ENCODE data around the gene PTGS1. TPM values are rescaled to one million over a fixed set of nuclear protein-coding genes. Genes with fewer than 3 reads are reported as not detected.
A peak's percentile ranks its signal among the peaks of the same experiment; 100 is the strongest.

Gene PTGS1
- polyA plus RNA-seq, 1 donor from 2014 or later = 0.17 TPM

DNA sequence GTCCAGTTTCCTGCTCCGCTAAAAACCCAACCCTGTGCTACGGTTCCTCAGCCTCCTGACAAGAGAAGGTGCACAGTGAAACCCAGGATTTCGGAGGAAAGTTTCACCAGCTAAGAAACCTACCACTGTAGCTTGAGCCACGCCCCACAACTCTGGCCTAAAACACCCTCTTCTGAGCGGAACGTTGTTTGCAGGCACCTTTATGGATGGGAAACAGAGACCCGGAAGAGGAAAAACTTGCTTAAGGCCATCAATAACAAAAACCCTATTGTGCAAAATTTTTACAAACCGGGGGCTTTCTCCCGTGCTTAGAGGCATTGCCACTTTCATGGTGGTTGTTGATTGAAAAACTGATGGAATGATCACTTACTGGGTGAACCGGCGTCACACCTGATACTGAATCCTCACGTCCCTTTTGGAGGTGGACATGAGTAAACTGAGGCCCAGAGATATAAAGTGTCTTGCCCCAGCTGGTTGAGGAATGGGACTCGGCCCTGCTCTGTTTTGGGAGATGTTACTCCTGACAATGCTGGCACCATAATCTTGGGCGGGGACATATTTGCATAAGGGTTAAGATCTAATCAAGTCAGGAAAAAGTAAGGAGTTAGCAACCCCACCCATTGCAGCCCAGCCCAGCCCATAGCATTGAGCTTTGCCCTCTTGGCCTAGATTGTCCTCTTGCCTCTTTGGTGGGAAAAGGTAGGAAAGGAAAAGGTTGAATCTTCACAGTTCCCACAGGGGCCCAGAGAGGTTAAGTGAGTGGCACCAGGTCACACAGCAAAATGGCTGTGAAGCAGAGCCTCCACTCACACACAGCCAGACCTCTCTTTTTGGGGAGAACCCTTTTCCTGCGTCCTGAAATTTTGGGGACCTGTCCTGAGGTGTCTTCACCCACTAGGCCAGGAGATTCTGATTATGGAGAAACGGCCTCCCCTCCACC is 23.2 kb upstream of the PTGS1 start:
- Histone ChIP-seq H3K27me3 (ENCODE audit: insufficient read depth, low read depth, low read length) (peaks cover 56% of the 10 kb centered on the region), H3K9ac (ENCODE audit: low read length) (no peak overlapping the region), H3K27ac (ENCODE audit: low read length) (no peak overlapping the region), H3F3A (ENCODE audit: insufficient read depth, low read length, poor library complexity, severe bottlenecking) (no peaks in the 10 kb centered on the region), H2AFZ (ENCODE audit: low read depth, low read length) (no peak overlapping the region), H3K9me2 (ENCODE audit: insufficient read depth, low read length) (no peaks in the 10 kb centered on the region), H3K4me2 (ENCODE audit: low read length) (no peak overlapping the region), H3K79me2 (replicated peaks; ENCODE audit: insufficient read depth, low read length) (no peaks in the 10 kb centered on the region), H4K20me1 (ENCODE audit: insufficient read depth) (no peaks in the 10 kb centered on the region), H3K36me3 (ENCODE audit: insufficient read depth, low read length) (no peaks in the 10 kb centered on the region), H3K4me3 (ENCODE audit: low read length) (peak overlapping the region; percentile 61), H3K9me3 (ENCODE audit: low read length) (no peaks in the 10 kb centered on the region)
- TF ChIP-seq POLR2AphosphoS5 (IDR thresholded peaks at IDR 0.05) = no peak
- no peak for TF ChIP-seq TAF1 (IDR thresholded peaks at IDR 0.05; ENCODE audit: low read depth)
- no peak for TF ChIP-seq MXI1 (conservative IDR thresholded peaks at IDR 0.05; ENCODE audit: poor library complexity, severe bottlenecking)

DNA sequence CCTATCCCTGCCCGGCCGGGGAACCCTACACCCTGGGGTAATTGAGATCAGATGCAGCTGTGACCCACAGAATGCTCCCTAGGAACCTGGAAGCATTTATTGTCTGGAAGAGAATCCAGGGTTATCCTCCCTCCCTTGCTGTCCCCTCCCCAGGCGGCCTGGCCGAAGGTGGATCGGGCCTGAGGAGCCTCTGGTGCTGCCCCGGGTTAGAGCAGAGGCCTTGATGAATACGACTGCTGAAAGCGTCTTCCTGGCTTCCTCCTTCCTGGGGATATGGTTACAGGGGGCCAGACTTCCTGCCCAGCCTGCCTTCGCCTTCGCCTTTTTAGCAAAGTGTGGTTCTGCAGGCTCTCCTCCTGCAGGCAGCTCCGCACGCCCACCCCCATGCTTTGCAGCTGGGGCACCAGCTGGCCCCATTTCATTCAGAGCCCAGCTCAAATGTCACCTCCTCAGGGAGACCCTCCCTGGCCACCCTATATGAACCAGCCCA is 22.5 kb upstream of the PTGS1 start:
- no peaks in the 10 kb centered on the region for H4K20me1 ChIP-seq (ENCODE audit: insufficient read depth)
- H3K27me3 ChIP-seq (ENCODE audit: insufficient read depth, low read depth, low read length) = peaks cover 56% of the 10 kb centered on the region
- H3K4me3 ChIP-seq (ENCODE audit: low read length) = no peak overlapping the region
- H3K36me3 ChIP-seq (ENCODE audit: insufficient read depth, low read length) = no peaks in the 10 kb centered on the region
- no peak for TF ChIP-seq EP300 (conservative IDR thresholded peaks at IDR 0.05; ENCODE audit: poor library complexity, severe bottlenecking)
- no peak for TF ChIP-seq TAF1 (IDR thresholded peaks at IDR 0.05; ENCODE audit: low read depth)
- TF ChIP-seq, protein P1, sequence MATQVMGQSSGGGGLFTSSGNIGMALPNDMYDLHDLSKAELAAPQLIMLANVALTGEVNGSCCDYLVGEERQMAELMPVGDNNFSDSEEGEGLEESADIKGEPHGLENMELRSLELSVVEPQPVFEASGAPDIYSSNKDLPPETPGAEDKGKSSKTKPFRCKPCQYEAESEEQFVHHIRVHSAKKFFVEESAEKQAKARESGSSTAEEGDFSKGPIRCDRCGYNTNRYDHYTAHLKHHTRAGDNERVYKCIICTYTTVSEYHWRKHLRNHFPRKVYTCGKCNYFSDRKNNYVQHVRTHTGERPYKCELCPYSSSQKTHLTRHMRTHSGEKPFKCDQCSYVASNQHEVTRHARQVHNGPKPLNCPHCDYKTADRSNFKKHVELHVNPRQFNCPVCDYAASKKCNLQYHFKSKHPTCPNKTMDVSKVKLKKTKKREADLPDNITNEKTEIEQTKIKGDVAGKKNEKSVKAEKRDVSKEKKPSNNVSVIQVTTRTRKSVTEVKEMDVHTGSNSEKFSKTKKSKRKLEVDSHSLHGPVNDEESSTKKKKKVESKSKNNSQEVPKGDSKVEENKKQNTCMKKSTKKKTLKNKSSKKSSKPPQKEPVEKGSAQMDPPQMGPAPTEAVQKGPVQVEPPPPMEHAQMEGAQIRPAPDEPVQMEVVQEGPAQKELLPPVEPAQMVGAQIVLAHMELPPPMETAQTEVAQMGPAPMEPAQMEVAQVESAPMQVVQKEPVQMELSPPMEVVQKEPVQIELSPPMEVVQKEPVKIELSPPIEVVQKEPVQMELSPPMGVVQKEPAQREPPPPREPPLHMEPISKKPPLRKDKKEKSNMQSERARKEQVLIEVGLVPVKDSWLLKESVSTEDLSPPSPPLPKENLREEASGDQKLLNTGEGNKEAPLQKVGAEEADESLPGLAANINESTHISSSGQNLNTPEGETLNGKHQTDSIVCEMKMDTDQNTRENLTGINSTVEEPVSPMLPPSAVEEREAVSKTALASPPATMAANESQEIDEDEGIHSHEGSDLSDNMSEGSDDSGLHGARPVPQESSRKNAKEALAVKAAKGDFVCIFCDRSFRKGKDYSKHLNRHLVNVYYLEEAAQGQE (IDR thresholded peaks at IDR 0.05; ENCODE audit: borderline replicate concordance) = no peak
- TF ChIP-seq SMC3 (conservative IDR thresholded peaks at IDR 0.05; ENCODE audit: poor library complexity) = no peak
- TF ChIP-seq RAD21 (conservative IDR thresholded peaks at IDR 0.05) = no peak
- no peak for TF ChIP-seq POLR2AphosphoS5 (IDR thresholded peaks at IDR 0.05)
- TF ChIP-seq, protein P2, sequence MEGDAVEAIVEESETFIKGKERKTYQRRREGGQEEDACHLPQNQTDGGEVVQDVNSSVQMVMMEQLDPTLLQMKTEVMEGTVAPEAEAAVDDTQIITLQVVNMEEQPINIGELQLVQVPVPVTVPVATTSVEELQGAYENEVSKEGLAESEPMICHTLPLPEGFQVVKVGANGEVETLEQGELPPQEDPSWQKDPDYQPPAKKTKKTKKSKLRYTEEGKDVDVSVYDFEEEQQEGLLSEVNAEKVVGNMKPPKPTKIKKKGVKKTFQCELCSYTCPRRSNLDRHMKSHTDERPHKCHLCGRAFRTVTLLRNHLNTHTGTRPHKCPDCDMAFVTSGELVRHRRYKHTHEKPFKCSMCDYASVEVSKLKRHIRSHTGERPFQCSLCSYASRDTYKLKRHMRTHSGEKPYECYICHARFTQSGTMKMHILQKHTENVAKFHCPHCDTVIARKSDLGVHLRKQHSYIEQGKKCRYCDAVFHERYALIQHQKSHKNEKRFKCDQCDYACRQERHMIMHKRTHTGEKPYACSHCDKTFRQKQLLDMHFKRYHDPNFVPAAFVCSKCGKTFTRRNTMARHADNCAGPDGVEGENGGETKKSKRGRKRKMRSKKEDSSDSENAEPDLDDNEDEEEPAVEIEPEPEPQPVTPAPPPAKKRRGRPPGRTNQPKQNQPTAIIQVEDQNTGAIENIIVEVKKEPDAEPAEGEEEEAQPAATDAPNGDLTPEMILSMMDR (IDR thresholded peaks at IDR 0.05; ENCODE audit: poor library complexity, severe bottlenecking) = no peak
- no peak for TF ChIP-seq MXI1 (conservative IDR thresholded peaks at IDR 0.05; ENCODE audit: poor library complexity, severe bottlenecking)
- no peak for TF ChIP-seq EZH2 (IDR thresholded peaks at IDR 0.05; ENCODE audit: borderline replicate concordance, insufficient read depth, low read length, poor library complexity, severe bottlenecking)
- H3F3A ChIP-seq (ENCODE audit: insufficient read depth, low read length, poor library complexity, severe bottlenecking) = no peaks in the 10 kb centered on the region
- H3K9me3 ChIP-seq (ENCODE audit: low read length) = no peaks in the 10 kb centered on the region
- no peak overlapping the region for H3K27ac ChIP-seq (ENCODE audit: low read length)
- no peak overlapping the region for H2AFZ ChIP-seq (ENCODE audit: low read depth, low read length)
- H3K9me2 ChIP-seq (ENCODE audit: insufficient read depth, low read length) = no peaks in the 10 kb centered on the region
- no peaks in the 10 kb centered on the region for H3K79me2 ChIP-seq (replicated peaks; ENCODE audit: insufficient read depth, low read length)
- H3K9ac ChIP-seq (ENCODE audit: low read length) = no peak overlapping the region
- no peak overlapping the region for H3K4me2 ChIP-seq (ENCODE audit: low read length)
